Esophagus muscularis mucosa (tissue), 4 donors: ENCODE results near the gene IQCE. TPM values are rescaled to one million over a fixed set of nuclear protein-coding genes. Genes with fewer than 3 reads are reported as not detected.

Experiments used
- DNase-seq: peaks from one replicate; pipeline ENCODE4 v3.0.0-alpha.2; 2017; ENCODE audit errors: extremely low spot score
- H3K27ac ChIP-seq, 4 donors: fragments of 200-600 bp; sonication (generic); replicated peaks in 1 of 4; 1 replicate in 3 of 4; 2 replicates in 1 of 4; pipeline ENCODE4 v1.5.1; 2016 to 2019; ENCODE audit warnings: mild to moderate bottlenecking in 1 of 4
- H3K27me3 ChIP-seq, 4 donors: fragments of 200-600 bp; sonication (generic); one replicate each; pipeline versions ENCODE4 v1.5.1 to v1.6.0; 2016 to 2019
- H3K36me3 ChIP-seq, 4 donors: fragments of 200-600 bp; sonication (generic); one replicate each; pipeline ENCODE4 v1.5.1; 2016 to 2019
- H3K4me1 ChIP-seq, 4 donors: fragments of 200-600 bp; sonication (generic); one replicate each; pipeline ENCODE4 v1.5.1; 2016 to 2019
- H3K4me3 ChIP-seq, 4 donors: fragments of 200-600 bp; sonication (generic); 1 replicate in 2 of 4; 2 replicates in 2 of 4; pipeline ENCODE4 v1.5.1; 2016 to 2019; ENCODE audit warnings: mild to moderate bottlenecking in 4 of 4, moderate library complexity in 1 of 4
- H3K9me3 ChIP-seq, 4 donors: fragments of 200-600 bp; sonication (generic); 1 replicate in 3 of 4; 2 replicates in 1 of 4; pipeline ENCODE4 v1.5.1; 2016 to 2019
- EP300 ChIP-seq: sonication (generic); formaldehyde crosslinking; IDR thresholded peaks from one replicate; pipeline ENCODE4 v1.6.1; 2017; ENCODE audit warnings: antibody characterized with exemption
- POLR2A ChIP-seq: fragments of 450-650 bp; IDR thresholded peaks from one replicate; pipeline ENCODE4 v1.6.1; 2017; ENCODE audit warnings: antibody characterized with exemption, moderate library complexity, mild to moderate bottlenecking, low read depth
- POLR2AphosphoS5 ChIP-seq, 2 donors: sonication (generic); formaldehyde crosslinking; IDR thresholded peaks; one replicate each; pipeline ENCODE4 v1.6.1; 2017; ENCODE audit warnings: antibody characterized with exemption in 2 of 2
- WGBS: methylation state at CpG from one replicate; pipeline ENCODE4 v1.1.5; 2018; 5-methylcytosine and 5-hydroxymethylcytosine counted together
- intact Hi-C: fragments of 100-400 bp; cut with DNase I; formaldehyde crosslinking; loops from one replicate; pipeline ENCODE4 v1.15.1; 2023
- total RNA-seq, 4 donors: library from RNA; depleted of rRNA; stranded (reverse); fragments of >200 nt; gene quantifications; one replicate each; pipeline versions ENCODE4 v1.1.0 to v1.2.1, GENCODE V29; 2016
- TF ChIP-seq, protein P1 (sequence below), 3 experiments: fragments of 200-600 bp in 2 of 3; fragments of 450-650 bp in 1 of 3; sonication (generic) in 2 of 3; IDR thresholded peaks; one replicate each; pipeline ENCODE4 v1.5.1; 2017 to 2019; ENCODE audit warnings: antibody characterized with exemption in 3 of 3, mild to moderate bottlenecking in 2 of 3, moderate library complexity in 1 of 3

The IQCE gene
- total RNA-seq, 4 donors from 2014 or later = 13.0 to 22.4 (median 18.0) TPM

DNA sequence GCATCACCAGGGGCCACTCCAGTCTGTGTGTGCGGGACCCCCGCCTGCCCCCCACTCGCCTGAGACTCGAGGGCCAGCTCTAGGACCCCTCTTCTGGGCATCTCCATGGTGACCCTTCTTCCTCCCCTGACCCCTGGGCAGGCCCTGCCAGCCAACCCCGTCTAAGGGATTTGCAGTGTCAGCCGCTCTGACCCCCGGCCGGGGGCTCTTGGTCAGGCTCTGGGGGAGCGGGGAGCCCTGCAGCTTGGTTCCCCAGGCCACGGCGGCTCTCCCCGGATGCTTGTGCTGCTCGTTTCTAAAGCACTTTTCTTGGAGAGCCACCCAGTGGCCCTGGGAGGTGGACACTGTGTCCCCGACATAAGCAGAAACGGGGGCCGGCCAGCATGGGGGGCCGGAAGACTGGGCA is 78.3 kb downstream of the IQCE start:
- H3K4me1 ChIP-seq = peaks cover 76 to 100% (median 98%) of the 10 kb centered on the region in 4 donors
- intact Hi-C loops = no loop called here
- no peaks in the 10 kb centered on the region for H3K9me3 ChIP-seq
- no peaks in the 10 kb centered on the region for H3K27me3 ChIP-seq
- no peaks in the 10 kb centered on the region for H3K36me3 ChIP-seq
- WGBS = 89% methylated on average over 9 of the region's 17 CpGs
- DNase-seq = no peak
- no peak overlapping the region for H3K4me3 ChIP-seq
- H3K27ac ChIP-seq = peak overlapping the region in 3 of 4 donors; percentile 28 to 44 (median 28)
- TF ChIP-seq POLR2AphosphoS5 (IDR thresholded peaks at IDR 0.05) (no peak), POLR2A (no peak), EP300 (no peak)
- TF ChIP-seq, protein P1, sequence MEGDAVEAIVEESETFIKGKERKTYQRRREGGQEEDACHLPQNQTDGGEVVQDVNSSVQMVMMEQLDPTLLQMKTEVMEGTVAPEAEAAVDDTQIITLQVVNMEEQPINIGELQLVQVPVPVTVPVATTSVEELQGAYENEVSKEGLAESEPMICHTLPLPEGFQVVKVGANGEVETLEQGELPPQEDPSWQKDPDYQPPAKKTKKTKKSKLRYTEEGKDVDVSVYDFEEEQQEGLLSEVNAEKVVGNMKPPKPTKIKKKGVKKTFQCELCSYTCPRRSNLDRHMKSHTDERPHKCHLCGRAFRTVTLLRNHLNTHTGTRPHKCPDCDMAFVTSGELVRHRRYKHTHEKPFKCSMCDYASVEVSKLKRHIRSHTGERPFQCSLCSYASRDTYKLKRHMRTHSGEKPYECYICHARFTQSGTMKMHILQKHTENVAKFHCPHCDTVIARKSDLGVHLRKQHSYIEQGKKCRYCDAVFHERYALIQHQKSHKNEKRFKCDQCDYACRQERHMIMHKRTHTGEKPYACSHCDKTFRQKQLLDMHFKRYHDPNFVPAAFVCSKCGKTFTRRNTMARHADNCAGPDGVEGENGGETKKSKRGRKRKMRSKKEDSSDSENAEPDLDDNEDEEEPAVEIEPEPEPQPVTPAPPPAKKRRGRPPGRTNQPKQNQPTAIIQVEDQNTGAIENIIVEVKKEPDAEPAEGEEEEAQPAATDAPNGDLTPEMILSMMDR (IDR thresholded peaks at IDR 0.05) = no peak

DNA sequence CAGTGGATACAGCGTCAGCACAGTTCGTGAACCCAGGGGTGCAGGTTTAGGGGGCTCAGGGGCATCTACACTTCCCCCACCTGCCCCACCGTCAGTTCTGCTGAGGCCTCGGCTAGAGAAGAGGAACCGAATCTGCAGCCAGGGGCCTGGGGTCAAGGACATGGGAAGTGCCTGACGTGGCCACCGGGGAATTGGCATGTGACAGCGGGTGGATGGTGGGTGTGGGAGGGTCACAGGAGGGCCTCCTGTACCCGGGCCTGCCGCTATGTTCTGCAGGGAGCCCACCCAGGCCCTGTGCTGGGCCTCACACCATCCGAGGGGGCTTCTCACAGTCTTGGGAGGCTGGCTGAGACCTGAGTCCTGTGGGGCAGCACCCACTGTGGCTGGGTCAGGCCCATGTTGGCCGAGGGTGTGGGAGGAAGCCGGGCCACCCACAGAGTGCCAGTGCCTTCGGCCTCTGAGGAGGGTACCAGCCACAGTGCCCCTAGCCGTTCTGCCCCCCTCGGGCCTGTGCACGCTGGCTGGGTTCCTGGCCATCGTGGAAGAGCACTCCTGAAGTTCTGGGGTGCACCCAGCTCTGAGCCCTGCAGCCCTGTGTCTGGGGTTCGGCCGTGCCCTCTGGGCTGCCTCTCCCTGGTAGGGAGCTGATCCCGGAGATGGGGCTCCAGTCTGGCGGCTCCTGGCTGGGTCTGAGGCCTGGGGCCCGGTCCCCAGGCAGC is 78.9 kb downstream of the IQCE start:
- H3K27ac ChIP-seq = peak overlapping the region in 3 of 4 donors; percentile 25 to 51 (median 44)

DNA sequence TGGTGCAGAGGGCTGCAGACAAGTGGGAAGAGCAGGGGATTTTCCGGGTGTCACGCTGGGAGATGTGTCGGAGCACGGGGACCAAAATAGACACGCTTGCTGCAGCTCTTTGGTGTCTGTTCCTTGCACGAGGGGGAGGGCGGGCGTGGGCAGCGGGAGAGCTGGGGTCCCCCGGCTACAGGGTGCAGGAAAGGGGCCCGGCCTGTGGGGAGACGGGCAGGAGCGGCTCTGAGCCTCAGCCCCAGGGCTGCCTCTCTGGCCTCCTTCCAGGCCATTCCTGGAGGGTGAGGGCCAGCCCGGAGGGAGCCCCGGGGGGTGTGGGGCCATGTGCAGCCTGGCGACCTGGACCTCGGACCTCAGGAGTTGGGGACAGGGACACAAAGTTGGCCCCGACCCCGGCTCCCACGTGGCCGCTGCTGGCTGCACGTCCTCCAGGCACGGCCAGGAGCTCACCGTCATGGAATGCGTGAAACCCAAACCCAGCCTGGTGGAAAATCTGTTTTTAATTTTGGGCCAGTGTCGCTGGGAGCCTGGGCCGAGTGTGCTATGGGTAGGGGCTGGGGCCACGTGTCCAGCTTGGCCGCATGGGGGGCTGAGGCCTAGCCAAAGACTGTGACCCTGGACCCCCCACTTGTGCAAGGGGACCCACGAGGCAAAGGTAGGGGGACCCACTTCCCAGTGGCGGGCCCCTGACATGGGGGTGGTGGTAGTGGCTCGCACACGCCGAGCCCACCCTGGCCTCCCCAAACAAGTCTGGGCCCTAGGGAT is 79.6 kb downstream of the IQCE start:
- intact Hi-C loops = no loop called here
- no peak overlapping the region for H3K4me3 ChIP-seq

More for the DNA sequence above, 78.9 kb downstream of the IQCE start:
- intact Hi-C loops = no loop called here
- Histone ChIP-seq H3K9me3 (no peaks in the 10 kb centered on the region), H3K4me1 (peaks cover 78 to 98% (median 96%) of the 10 kb centered on the region in 4 donors), H3K36me3 (no peaks in the 10 kb centered on the region), H3K4me3 (no peak overlapping the region), H3K27me3 (no peaks in the 10 kb centered on the region)
- peak in 1 of 2 donors; percentile 18 for TF ChIP-seq POLR2AphosphoS5 (IDR thresholded peaks at IDR 0.05)
- TF ChIP-seq EP300 = no peak
- TF ChIP-seq POLR2A = no peak
- TF ChIP-seq, protein P1 (IDR thresholded peaks at IDR 0.05) = no peak
- no peak for DNase-seq
- 61% methylated on average over 6 of the region's 23 CpGs for WGBS

DNA sequence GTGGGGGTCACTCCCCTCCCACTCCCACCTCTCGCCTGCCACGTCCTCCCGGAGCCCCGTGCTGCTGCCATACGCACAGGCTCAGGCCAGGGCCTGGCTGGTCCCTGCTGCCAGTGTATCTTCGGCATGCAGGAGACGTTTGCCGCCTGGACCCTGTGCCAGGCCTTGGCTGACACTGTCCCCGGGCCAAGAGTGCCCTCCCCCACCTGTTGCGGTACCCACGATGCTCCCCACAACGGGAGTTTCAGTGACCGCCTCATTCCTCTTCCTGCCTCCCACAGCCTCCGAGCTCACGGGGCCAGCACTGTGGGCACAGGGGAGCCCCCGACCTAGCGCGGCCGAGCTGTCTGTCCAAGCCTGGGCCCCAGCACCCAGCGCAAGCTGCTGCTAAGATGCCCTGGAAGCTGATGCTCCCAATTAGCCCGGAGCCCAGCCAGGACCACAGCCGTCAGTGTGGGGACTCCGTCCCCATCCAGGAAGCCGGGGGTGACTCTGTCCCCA is 80.5 kb downstream of the IQCE start:
- intact Hi-C loops = no loop called here
- Histone ChIP-seq H3K27ac (peak overlapping the region in 1 of 4 donors; percentile 51), H3K4me1 (peaks cover 73 to 94% (median 91%) of the 10 kb centered on the region in 4 donors), H3K27me3 (no peaks in the 10 kb centered on the region), H3K36me3 (no peaks in the 10 kb centered on the region), H3K9me3 (no peaks in the 10 kb centered on the region), H3K4me3 (no peak overlapping the region)
- TF ChIP-seq, protein P1 (IDR thresholded peaks at IDR 0.05) = no peak
- no peak for TF ChIP-seq POLR2AphosphoS5 (IDR thresholded peaks at IDR 0.05)
- TF ChIP-seq POLR2A = no peak
- DNase-seq = no peak
- 80% methylated on average over 8 of the region's 24 CpGs for WGBS

More for the DNA sequence above, 79.6 kb downstream of the IQCE start:
- WGBS = 37% methylated on average over 15 of the region's 34 CpGs
- H3K36me3 ChIP-seq = no peaks in the 10 kb centered on the region
- no peak for DNase-seq
- TF ChIP-seq, protein P1 (IDR thresholded peaks at IDR 0.05) = no peak
- TF ChIP-seq EP300 (no peak), POLR2AphosphoS5 (IDR thresholded peaks at IDR 0.05) (no peak), POLR2A (no peak)
- H3K9me3 ChIP-seq = no peaks in the 10 kb centered on the region
- H3K27ac ChIP-seq = peak overlapping the region in 3 of 4 donors; percentile 24 to 51 (median 24)
- peaks cover 74 to 94% (median 91%) of the 10 kb centered on the region in 4 donors for H3K4me1 ChIP-seq
- H3K27me3 ChIP-seq = no peaks in the 10 kb centered on the region
